Stimulated activated naive CD8-positive, alpha-beta T cell treated with anti-CD3 and anti-CD28 coated beads, Interleukin-15, Interleukin-2, amounts not matched to agents 100 ng/mL and 50 ng/mL, for 24 hours (primary cell): Measurements from ENCODE around the gene SFMBT1.

Experiments
- H3K27ac Mint-ChIP-seq: one replicate; pipeline ENCODE4 v1.8.0; 2021; ENCODE audit warnings: mild to moderate bottlenecking, mixed read lengths
- H3K27me3 Mint-ChIP-seq: one replicate; pipeline ENCODE4 v1.8.0; 2021; ENCODE audit warnings: mixed read lengths
- H3K36me3 Mint-ChIP-seq: one replicate; pipeline ENCODE4 v1.8.0; 2021; ENCODE audit warnings: low read depth, mixed read lengths
- H3K4me1 Mint-ChIP-seq: one replicate; pipeline ENCODE4 v1.8.0; 2021; ENCODE audit warnings: low read depth, mixed read lengths
- H3K4me3 Mint-ChIP-seq: one replicate; pipeline ENCODE4 v1.8.0; 2021; ENCODE audit warnings: mild to moderate bottlenecking, mixed read lengths
- H3K9me3 Mint-ChIP-seq: one replicate; pipeline ENCODE4 v1.8.0; 2021; ENCODE audit warnings: mixed read lengths

Gene SFMBT1

GRCh38 chr3:52886049-52886730 lies 159.7 kb downstream of the SFMBT1 start:
- Mint-ChIP-seq H3K27ac (no peak overlapping the region), H3K36me3 (peaks cover 23% of the 10 kb centered on the region), H3K4me1 (peaks cover 18% of the 10 kb centered on the region), H3K4me3 (no peak overlapping the region), H3K27me3 (no peaks in the 10 kb centered on the region), H3K9me3 (peaks cover 8% of the 10 kb centered on the region)

GRCh38 chr3:52882377-52882776 lies 163.5 kb downstream of the SFMBT1 start:
- Mint-ChIP-seq H3K4me1 (peaks cover 9% of the 10 kb centered on the region), H3K27me3 (no peaks in the 10 kb centered on the region), H3K9me3 (peaks cover 8% of the 10 kb centered on the region), H3K27ac (no peak overlapping the region), H3K36me3 (peaks cover 26% of the 10 kb centered on the region), H3K4me3 (no peak overlapping the region)

- no peak overlapping the region for H3K27ac Mint-ChIP-seq
Measured at GRCh38 chr3:52881871-52882270, 164.0 kb downstream of the SFMBT1 start.

GRCh38 chr3:52880474-52880873 lies 165.4 kb downstream of the SFMBT1 start:
- Mint-ChIP-seq H3K9me3 (peaks cover 8% of the 10 kb centered on the region), H3K27ac (no peak overlapping the region), H3K4me3 (no peak overlapping the region), H3K36me3 (peaks cover 14% of the 10 kb centered on the region), H3K27me3 (no peaks in the 10 kb centered on the region), H3K4me1 (peaks cover 14% of the 10 kb centered on the region)

More at GRCh38 chr3:52881871-52882270, 164.0 kb downstream of the SFMBT1 start:
- peaks cover 8% of the 10 kb centered on the region for H3K9me3 Mint-ChIP-seq
- H3K36me3 Mint-ChIP-seq: peaks cover 25% of the 10 kb centered on the region
- peaks cover 9% of the 10 kb centered on the region for H3K4me1 Mint-ChIP-seq
- no peak overlapping the region for H3K4me3 Mint-ChIP-seq
- H3K27me3 Mint-ChIP-seq: no peaks in the 10 kb centered on the region

- Mint-ChIP-seq H3K27ac (no peak overlapping the region), H3K36me3 (peaks cover 10% of the 10 kb centered on the region), H3K4me1 (peaks cover 18% of the 10 kb centered on the region), H3K9me3 (peaks cover 6% of the 10 kb centered on the region), H3K4me3 (no peak overlapping the region), H3K27me3 (no peaks in the 10 kb centered on the region)
Measured at GRCh38 chr3:52880047-52880446, 165.8 kb downstream of the SFMBT1 start.

GRCh38 chr3:52879581-52879980 lies 166.3 kb downstream of the SFMBT1 start:
- Mint-ChIP-seq H3K27me3 (no peaks in the 10 kb centered on the region), H3K4me3 (no peak overlapping the region), H3K36me3 (peaks cover 8% of the 10 kb centered on the region), H3K27ac (no peak overlapping the region), H3K9me3 (peaks cover under 1% of the 10 kb centered on the region), H3K4me1 (peaks cover 23% of the 10 kb centered on the region)

- peaks cover 28% of the 10 kb centered on the region for H3K4me1 Mint-ChIP-seq
- peaks cover 8% of the 10 kb centered on the region for H3K36me3 Mint-ChIP-seq
- H3K4me3 Mint-ChIP-seq: no peak overlapping the region
- H3K9me3 Mint-ChIP-seq: no peaks in the 10 kb centered on the region
- H3K27ac Mint-ChIP-seq: no peak overlapping the region
- H3K27me3 Mint-ChIP-seq: no peaks in the 10 kb centered on the region
Measured at GRCh38 chr3:52879090-52879489, 166.8 kb downstream of the SFMBT1 start.

- Mint-ChIP-seq H3K9me3 (no peaks in the 10 kb centered on the region), H3K27ac (no peak overlapping the region), H3K4me1 (peaks cover 37% of the 10 kb centered on the region), H3K4me3 (no peak overlapping the region), H3K27me3 (no peaks in the 10 kb centered on the region), H3K36me3 (peaks cover 8% of the 10 kb centered on the region)
Measured at GRCh38 chr3:52877085-52877484, 168.8 kb downstream of the SFMBT1 start.

- peak overlapping the region; percentile 50 for H3K27ac Mint-ChIP-seq
- H3K36me3 Mint-ChIP-seq: peaks cover 8% of the 10 kb centered on the region
- H3K4me3 Mint-ChIP-seq: no peak overlapping the region
- H3K9me3 Mint-ChIP-seq: no peaks in the 10 kb centered on the region
- H3K4me1 Mint-ChIP-seq: peaks cover 33% of the 10 kb centered on the region
- no peaks in the 10 kb centered on the region for H3K27me3 Mint-ChIP-seq
Measured at GRCh38 chr3:52874864-52875587, 170.8 kb downstream of the SFMBT1 start.

GRCh38 chr3:52874160-52874701 lies 171.6 kb downstream of the SFMBT1 start:
- Mint-ChIP-seq H3K27me3 (no peaks in the 10 kb centered on the region), H3K4me3 (no peak overlapping the region), H3K9me3 (no peaks in the 10 kb centered on the region), H3K27ac (peak overlapping the region; percentile 13), H3K36me3 (peaks cover 3% of the 10 kb centered on the region), H3K4me1 (peaks cover 32% of the 10 kb centered on the region)

- H3K9me3 Mint-ChIP-seq: no peaks in the 10 kb centered on the region
- H3K36me3 Mint-ChIP-seq: peaks cover 6% of the 10 kb centered on the region
- H3K27me3 Mint-ChIP-seq: no peaks in the 10 kb centered on the region
- H3K4me1 Mint-ChIP-seq: peaks cover 32% of the 10 kb centered on the region
- no peak overlapping the region for H3K27ac Mint-ChIP-seq
- H3K4me3 Mint-ChIP-seq: no peak overlapping the region
Measured at GRCh38 chr3:52873433-52874159, 172.3 kb downstream of the SFMBT1 start.

- no peak overlapping the region for H3K4me3 Mint-ChIP-seq
- peaks cover 32% of the 10 kb centered on the region for H3K4me1 Mint-ChIP-seq
- H3K9me3 Mint-ChIP-seq: no peaks in the 10 kb centered on the region
- peaks cover 6% of the 10 kb centered on the region for H3K36me3 Mint-ChIP-seq
- H3K27me3 Mint-ChIP-seq: no peaks in the 10 kb centered on the region
- H3K27ac Mint-ChIP-seq: no peak overlapping the region
Measured at GRCh38 chr3:52872245-52872644, 173.6 kb downstream of the SFMBT1 start.

GRCh38 chr3:52871761-52872160 lies 174.1 kb downstream of the SFMBT1 start:
- Mint-ChIP-seq H3K4me3 (no peak overlapping the region), H3K4me1 (peaks cover 32% of the 10 kb centered on the region), H3K36me3 (peaks cover 6% of the 10 kb centered on the region), H3K27ac (no peak overlapping the region), H3K27me3 (no peaks in the 10 kb centered on the region), H3K9me3 (no peaks in the 10 kb centered on the region)

GRCh38 chr3:52870471-52870870 lies 175.4 kb downstream of the SFMBT1 start:
- H3K27me3 Mint-ChIP-seq: no peaks in the 10 kb centered on the region
- H3K9me3 Mint-ChIP-seq: peaks cover 10% of the 10 kb centered on the region
- peaks cover 15% of the 10 kb centered on the region for H3K36me3 Mint-ChIP-seq
- no peak overlapping the region for H3K4me3 Mint-ChIP-seq
- no peak overlapping the region for H3K27ac Mint-ChIP-seq
- peaks cover 27% of the 10 kb centered on the region for H3K4me1 Mint-ChIP-seq

- Mint-ChIP-seq H3K4me3 (no peak overlapping the region), H3K27ac (no peak overlapping the region), H3K36me3 (peaks cover 38% of the 10 kb centered on the region), H3K4me1 (peaks cover 4% of the 10 kb centered on the region), H3K27me3 (no peaks in the 10 kb centered on the region), H3K9me3 (peaks cover 17% of the 10 kb centered on the region)
Measured at GRCh38 chr3:52866427-52866826, 179.4 kb downstream of the SFMBT1 start.
